DOHH2 (cell line): ENCODE measurements around the gene ZBTB43.

Experiments used
- CTCF ChIP-seq: fragments of 200-600 bp; sonication (generic); IDR thresholded peaks from one replicate; pipeline ENCODE4 v1.5.1; 2014; ENCODE audit warnings: antibody characterized with exemption, mild to moderate bottlenecking, low read depth, low read length; ENCODE audit not compliant: poor library complexity, severe bottlenecking
- EZH2phosphoT487 ChIP-seq: fragments of 200-600 bp; sonication (generic); IDR thresholded peaks from 2 replicates; pipeline ENCODE4 v1.6.1; 2017; ENCODE audit warnings: borderline replicate concordance, mild to moderate bottlenecking, antibody characterized with exemption, low read length, moderate library complexity, mixed read lengths

DNA sequence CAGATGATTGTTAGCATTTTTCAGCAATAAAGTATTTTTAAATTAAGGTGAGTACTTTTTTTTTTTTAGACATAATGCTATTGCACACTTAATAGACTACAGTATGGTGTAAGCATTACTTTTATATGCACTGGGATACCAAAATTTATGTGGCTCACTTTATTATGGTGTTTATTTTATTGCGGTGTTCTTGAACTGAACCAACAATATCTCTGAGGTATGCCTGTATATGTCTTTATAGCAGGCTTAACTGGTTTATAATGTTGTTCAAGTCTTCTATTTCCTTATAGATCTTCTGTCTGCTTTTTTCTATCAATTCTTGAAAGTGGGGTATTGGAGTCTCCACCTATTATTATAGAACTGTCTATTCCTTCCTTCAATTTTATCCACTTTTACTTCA lies 18.0 kb downstream of the ZBTB43 start:
- TF ChIP-seq CTCF (no peak), EZH2phosphoT487 (no peak)
